GM23338 (cell line): Measurements from ENCODE around the gene SERTAD1. TPM values are rescaled to one million over a fixed set of nuclear protein-coding genes. Genes with fewer than 3 reads are reported as not detected.

Experiments
- ATAC-seq: fragments of 200-7000 bp; cut with Tn5 transposase; 3 replicates; pipeline ENCODE4 v1.9.1; 2020
- DNase-seq: peaks from one replicate; pipeline ENCODE4 v3.0.0-alpha.2; 2015; ENCODE audit warnings: low spot score
- H2AFZ ChIP-seq: fragments of 200-600 bp; sonication (generic); 2 replicates; pipeline ENCODE4 v1.8.0; 2016; ENCODE audit warnings: antibody characterized with exemption, mild to moderate bottlenecking, moderate library complexity
- H3F3A ChIP-seq: fragments of 200-600 bp; sonication (generic); replicated peaks from 2 replicates; pipeline ENCODE4 v1.8.0; 2017; ENCODE audit warnings: antibody characterized with exemption, mixed run types, low read depth
- H3K27ac ChIP-seq: fragments of 200-600 bp; sonication (generic); 2 replicates; pipeline ENCODE4 v1.6.1; 2016; ENCODE audit warnings: low read depth
- H3K27me3 ChIP-seq: fragments of 200-600 bp; sonication (generic); 2 replicates; pipeline ENCODE4 v1.8.0; 2016; ENCODE audit warnings: mild to moderate bottlenecking, mixed run types, moderate library complexity; ENCODE audit not compliant: insufficient read depth
- H3K36me3 ChIP-seq: fragments of 200-600 bp; sonication (generic); 2 replicates; pipeline ENCODE4 v1.8.0; 2016; ENCODE audit warnings: mild to moderate bottlenecking; ENCODE audit not compliant: insufficient read depth
- H3K4me1 ChIP-seq: fragments of 200-600 bp; sonication (generic); 2 replicates; pipeline ENCODE4 v1.8.0; 2016; ENCODE audit warnings: mild to moderate bottlenecking, moderate library complexity; ENCODE audit not compliant: insufficient read depth
- H3K4me2 ChIP-seq: fragments of 200-600 bp; sonication (generic); 2 replicates; pipeline ENCODE4 v1.7.1; 2017; ENCODE audit warnings: mixed run types
- H3K4me3 ChIP-seq: fragments of 200-600 bp; sonication (generic); 2 replicates; pipeline ENCODE4 v1.6.1; 2016; ENCODE audit warnings: mixed run types
- H3K79me2 ChIP-seq: fragments of 200-600 bp; sonication (generic); replicated peaks from 2 replicates; pipeline ENCODE4 v1.8.0; 2017; ENCODE audit warnings: mild to moderate bottlenecking; ENCODE audit not compliant: insufficient read depth
- H3K9me2 ChIP-seq: fragments of 200-600 bp; sonication (generic); 2 replicates; pipeline ENCODE4 v1.8.0; 2017; ENCODE audit not compliant: insufficient read depth
- H4K20me1 ChIP-seq: fragments of 200-600 bp; sonication (generic); replicated peaks from 2 replicates; pipeline ENCODE4 v1.8.0; 2017; ENCODE audit warnings: mild to moderate bottlenecking; ENCODE audit not compliant: insufficient read depth
- H3K27ac Mint-ChIP-seq: 2 replicates; pipeline ENCODE4 v1.8.0; 2020; ENCODE audit warnings: inconsistent platforms, mild to moderate bottlenecking, moderate library complexity, mixed read lengths
- H3K27me3 Mint-ChIP-seq: 3 replicates; pipeline ENCODE4 v1.8.0; 2022; ENCODE audit warnings: low read depth, mild to moderate bottlenecking, moderate library complexity, mixed read lengths, inconsistent platforms; ENCODE audit not compliant: insufficient read depth, poor library complexity
- H3K36me3 Mint-ChIP-seq: 3 replicates; pipeline ENCODE4 v1.8.0; 2021; ENCODE audit warnings: low read depth, mild to moderate bottlenecking, inconsistent platforms, moderate library complexity, mixed read lengths
- H3K4me1 Mint-ChIP-seq: 3 replicates; pipeline ENCODE4 v1.8.0; 2020; ENCODE audit warnings: mild to moderate bottlenecking, inconsistent platforms, mixed read lengths
- H3K4me3 Mint-ChIP-seq: 3 replicates; pipeline ENCODE4 v1.8.0; 2021; ENCODE audit warnings: moderate library complexity, mild to moderate bottlenecking, inconsistent platforms, mixed read lengths
- H3K9me3 Mint-ChIP-seq: 3 replicates; pipeline ENCODE4 v1.8.0; 2020; ENCODE audit warnings: moderate library complexity, mild to moderate bottlenecking, inconsistent platforms, mixed read lengths
- CREB1 ChIP-seq: fragments of 250-450 bp; sonication (Bioruptor Pico); IDR thresholded peaks from 2 replicates; pipeline ENCODE4 v1.5.0; 2020; ENCODE audit warnings: low read depth, mild to moderate bottlenecking, moderate library complexity
- EZH2phosphoT487 ChIP-seq: fragments of 200-600 bp; sonication (generic); IDR thresholded peaks from one replicate; pipeline ENCODE4 v1.8.1; 2018; ENCODE audit warnings: antibody characterized with exemption; ENCODE audit not compliant: unreplicated experiment
- polyA plus RNA-seq: library from polyadenylated mRNA; unstranded; fragments of >200 nt; fragmentation: Nextera tagmentation; extraction: Ambion mirVana; gene quantifications from 2 replicates; pipeline ENCODE4 v1.2.1, GENCODE V29; 2016
- total RNA-seq: library from RNA; depleted of rRNA; stranded (reverse); fragments of >200 nt; shearing (Covaris generic); gene quantifications from 2 replicates; pipeline ENCODE4 v1.2.3, GENCODE V29; 2014
- TF ChIP-seq, protein P1 (sequence below): IDR thresholded peaks from 2 replicates; pipeline ENCODE4 v1.6.1; 2016; ENCODE audit warnings: antibody characterized with exemption
- TF ChIP-seq, protein P2 (sequence below): fragments of 250-450 bp; sonication (Bioruptor Pico); IDR thresholded peaks from 2 replicates; pipeline ENCODE4 v1.5.0; 2020; ENCODE audit warnings: mild to moderate bottlenecking, moderate library complexity

Gene SERTAD1
- total and polyA plus RNA-seq, 2 experiments from 2014 or later: 4.6 to 9.1 TPM

DNA sequence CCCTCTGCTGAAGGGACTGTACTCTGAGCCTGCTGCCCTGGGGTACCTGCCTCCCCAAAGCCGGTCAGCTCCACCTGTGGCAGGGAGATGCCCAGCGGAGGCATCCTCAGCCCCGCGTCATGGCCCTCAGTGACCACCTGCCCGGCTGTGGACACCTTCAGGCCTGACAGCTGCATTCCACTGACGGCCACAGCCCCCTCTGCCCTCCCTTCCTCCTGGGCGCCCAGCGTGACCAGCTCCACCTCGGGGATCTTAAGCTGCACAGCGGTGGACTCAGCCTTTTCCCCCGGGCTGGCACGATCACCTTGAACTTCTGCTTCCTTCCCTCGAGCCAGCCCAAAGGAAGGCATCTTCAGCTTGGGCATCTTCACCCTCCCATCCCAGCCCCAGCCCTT is 31.0 kb downstream of the SERTAD1 start:
- no peak overlapping the region for H3K27ac Mint-ChIP-seq
- H3K36me3 ChIP-seq: no peaks in the 10 kb centered on the region
- H3F3A ChIP-seq: peaks cover 4% of the 10 kb centered on the region
- ATAC-seq: no peak
- H3K9me3 Mint-ChIP-seq: no peaks in the 10 kb centered on the region; the same call in 2 of the 3 replicates
- H3K27me3 Mint-ChIP-seq: peaks cover 29% of the 10 kb centered on the region
- H3K4me1 Mint-ChIP-seq: peaks cover 20% of the 10 kb centered on the region
- H3K79me2 ChIP-seq: no peaks in the 10 kb centered on the region
- no peak overlapping the region for H3K4me2 ChIP-seq
- H3K9me2 ChIP-seq: no peaks in the 10 kb centered on the region
- no peak overlapping the region for H3K27ac ChIP-seq
- no peaks in the 10 kb centered on the region for H4K20me1 ChIP-seq
- H3K4me3 Mint-ChIP-seq: no peak overlapping the region
- H2AFZ ChIP-seq: no peak overlapping the region
- no peak for DNase-seq
- H3K4me1 ChIP-seq: no peaks in the 10 kb centered on the region; the same call in 1 of the 2 replicates
- H3K27me3 ChIP-seq: peaks cover 14% of the 10 kb centered on the region
- H3K4me3 ChIP-seq: no peak overlapping the region
- TF ChIP-seq EZH2phosphoT487 (no peak), CREB1 (no peak)
- H3K36me3 Mint-ChIP-seq: no peaks in the 10 kb centered on the region

DNA sequence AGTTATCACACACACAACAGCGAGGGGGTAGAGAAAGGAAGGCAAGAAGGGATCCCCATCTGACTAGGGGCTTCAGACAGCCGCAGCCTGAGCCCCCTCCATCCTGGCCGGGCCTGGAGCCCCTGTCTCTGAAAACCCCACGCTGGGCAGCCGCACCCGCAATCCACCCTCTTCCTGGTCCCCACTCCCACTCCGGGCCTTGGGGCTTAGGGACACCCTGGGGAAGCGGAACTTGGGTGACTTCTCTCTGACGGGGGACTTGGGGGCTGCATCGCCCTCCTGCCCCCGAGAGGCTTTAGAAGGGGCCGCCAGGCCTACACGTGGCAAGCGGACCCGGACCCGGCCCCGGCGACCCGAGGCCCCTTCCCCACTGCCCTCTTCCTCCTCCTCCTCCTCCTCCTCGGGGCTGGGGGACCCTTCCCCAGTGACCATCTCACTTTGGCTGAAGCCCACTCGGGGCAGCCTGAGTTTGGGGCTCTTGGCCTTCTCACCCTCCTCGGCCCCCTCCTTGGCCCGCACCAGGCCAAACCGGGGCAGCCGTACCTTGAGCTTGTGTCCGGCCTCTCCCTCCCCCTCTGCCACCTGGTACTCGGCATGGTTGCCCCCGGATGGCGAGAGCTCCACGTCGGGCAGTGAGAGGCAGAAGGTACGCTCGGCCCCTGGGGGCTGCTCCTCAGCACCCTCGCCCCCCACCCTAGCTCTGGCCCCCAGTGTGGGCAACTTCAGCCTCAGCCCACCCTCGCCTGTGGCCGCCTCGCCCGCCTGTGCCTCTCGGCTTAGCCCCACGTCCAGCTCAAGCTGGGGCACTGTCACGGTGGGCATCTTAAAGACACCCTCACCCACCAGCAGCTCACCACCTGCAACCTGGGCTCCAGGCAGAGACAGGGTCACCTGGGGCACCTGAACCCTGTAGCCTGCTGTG is 31.6 kb downstream of the SERTAD1 start:
- Histone ChIP-seq H3F3A (no peaks in the 10 kb centered on the region; the same call in 1 of the 2 replicates), H3K27me3 (peaks cover 8% of the 10 kb centered on the region; the same call in 1 of the 2 replicates), H3K27ac (no peak overlapping the region), H3K36me3 (no peaks in the 10 kb centered on the region), H3K9me2 (no peaks in the 10 kb centered on the region), H3K4me3 (no peak overlapping the region), H4K20me1 (no peaks in the 10 kb centered on the region), H3K4me2 (no peak overlapping the region), H3K4me1 (no peaks in the 10 kb centered on the region; the same call in 1 of the 2 replicates), H3K79me2 (no peaks in the 10 kb centered on the region), H2AFZ (no peak overlapping the region)
- Mint-ChIP-seq H3K4me3 (no peak overlapping the region), H3K36me3 (no peaks in the 10 kb centered on the region), H3K27ac (no peak overlapping the region), H3K9me3 (no peaks in the 10 kb centered on the region; the same call in 2 of the 3 replicates), H3K27me3 (peaks cover 27% of the 10 kb centered on the region), H3K4me1 (peaks cover 15% of the 10 kb centered on the region)
- TF ChIP-seq, protein P1, sequence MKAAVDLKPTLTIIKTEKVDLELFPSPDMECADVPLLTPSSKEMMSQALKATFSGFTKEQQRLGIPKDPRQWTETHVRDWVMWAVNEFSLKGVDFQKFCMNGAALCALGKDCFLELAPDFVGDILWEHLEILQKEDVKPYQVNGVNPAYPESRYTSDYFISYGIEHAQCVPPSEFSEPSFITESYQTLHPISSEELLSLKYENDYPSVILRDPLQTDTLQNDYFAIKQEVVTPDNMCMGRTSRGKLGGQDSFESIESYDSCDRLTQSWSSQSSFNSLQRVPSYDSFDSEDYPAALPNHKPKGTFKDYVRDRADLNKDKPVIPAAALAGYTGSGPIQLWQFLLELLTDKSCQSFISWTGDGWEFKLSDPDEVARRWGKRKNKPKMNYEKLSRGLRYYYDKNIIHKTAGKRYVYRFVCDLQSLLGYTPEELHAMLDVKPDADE: no peak
- TF ChIP-seq EZH2phosphoT487 (no peak), CREB1 (no peak)
- TF ChIP-seq, protein P2, sequence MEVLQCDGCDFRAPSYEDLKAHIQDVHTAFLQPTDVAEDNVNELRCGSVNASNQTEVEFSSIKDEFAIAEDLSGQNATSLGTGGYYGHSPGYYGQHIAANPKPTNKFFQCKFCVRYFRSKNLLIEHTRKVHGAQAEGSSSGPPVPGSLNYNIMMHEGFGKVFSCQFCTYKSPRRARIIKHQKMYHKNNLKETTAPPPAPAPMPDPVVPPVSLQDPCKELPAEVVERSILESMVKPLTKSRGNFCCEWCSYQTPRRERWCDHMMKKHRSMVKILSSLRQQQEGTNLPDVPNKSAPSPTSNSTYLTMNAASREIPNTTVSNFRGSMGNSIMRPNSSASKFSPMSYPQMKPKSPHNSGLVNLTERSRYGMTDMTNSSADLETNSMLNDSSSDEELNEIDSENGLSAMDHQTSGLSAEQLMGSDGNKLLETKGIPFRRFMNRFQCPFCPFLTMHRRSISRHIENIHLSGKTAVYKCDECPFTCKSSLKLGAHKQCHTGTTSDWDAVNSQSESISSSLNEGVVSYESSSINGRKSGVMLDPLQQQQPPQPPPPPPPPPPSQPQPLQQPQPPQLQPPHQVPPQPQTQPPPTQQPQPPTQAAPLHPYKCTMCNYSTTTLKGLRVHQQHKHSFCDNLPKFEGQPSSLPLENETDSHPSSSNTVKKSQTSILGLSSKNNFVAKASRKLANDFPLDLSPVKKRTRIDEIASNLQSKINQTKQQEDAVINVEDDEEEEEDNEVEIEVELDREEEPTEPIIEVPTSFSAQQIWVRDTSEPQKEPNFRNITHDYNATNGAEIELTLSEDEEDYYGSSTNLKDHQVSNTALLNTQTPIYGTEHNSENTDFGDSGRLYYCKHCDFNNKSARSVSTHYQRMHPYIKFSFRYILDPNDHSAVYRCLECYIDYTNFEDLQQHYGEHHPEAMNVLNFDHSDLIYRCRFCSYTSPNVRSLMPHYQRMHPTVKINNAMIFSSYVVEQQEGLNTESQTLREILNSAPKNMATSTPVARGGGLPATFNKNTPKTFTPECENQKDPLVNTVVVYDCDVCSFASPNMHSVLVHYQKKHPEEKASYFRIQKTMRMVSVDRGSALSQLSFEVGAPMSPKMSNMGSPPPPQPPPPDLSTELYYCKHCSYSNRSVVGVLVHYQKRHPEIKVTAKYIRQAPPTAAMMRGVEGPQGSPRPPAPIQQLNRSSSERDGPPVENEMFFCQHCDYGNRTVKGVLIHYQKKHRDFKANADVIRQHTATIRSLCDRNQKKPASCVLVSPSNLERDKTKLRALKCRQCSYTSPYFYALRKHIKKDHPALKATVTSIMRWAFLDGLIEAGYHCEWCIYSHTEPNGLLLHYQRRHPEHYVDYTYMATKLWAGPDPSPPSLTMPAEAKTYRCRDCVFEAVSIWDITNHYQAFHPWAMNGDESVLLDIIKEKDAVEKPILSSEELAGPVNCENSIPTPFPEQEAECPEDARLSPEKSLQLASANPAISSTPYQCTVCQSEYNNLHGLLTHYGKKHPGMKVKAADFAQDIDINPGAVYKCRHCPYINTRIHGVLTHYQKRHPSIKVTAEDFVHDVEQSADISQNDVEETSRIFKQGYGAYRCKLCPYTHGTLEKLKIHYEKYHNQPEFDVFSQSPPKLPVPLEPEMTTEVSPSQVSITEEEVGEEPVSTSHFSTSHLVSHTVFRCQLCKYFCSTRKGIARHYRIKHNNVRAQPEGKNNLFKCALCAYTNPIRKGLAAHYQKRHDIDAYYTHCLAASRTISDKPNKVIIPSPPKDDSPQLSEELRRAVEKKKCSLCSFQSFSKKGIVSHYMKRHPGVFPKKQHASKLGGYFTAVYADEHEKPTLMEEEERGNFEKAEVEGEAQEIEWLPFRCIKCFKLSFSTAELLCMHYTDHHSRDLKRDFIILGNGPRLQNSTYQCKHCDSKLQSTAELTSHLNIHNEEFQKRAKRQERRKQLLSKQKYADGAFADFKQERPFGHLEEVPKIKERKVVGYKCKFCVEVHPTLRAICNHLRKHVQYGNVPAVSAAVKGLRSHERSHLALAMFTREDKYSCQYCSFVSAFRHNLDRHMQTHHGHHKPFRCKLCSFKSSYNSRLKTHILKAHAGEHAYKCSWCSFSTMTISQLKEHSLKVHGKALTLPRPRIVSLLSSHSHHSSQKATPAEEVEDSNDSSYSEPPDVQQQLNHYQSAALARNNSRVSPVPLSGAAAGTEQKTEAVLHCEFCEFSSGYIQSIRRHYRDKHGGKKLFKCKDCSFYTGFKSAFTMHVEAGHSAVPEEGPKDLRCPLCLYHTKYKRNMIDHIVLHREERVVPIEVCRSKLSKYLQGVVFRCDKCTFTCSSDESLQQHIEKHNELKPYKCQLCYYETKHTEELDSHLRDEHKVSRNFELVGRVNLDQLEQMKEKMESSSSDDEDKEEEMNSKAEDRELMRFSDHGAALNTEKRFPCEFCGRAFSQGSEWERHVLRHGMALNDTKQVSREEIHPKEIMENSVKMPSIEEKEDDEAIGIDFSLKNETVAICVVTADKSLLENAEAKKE (CRISPR knock-in tag): no peak
- ATAC-seq (no peak), DNase-seq (no peak)
